OCI-LY1 (cell line): ENCODE measurements around the gene KLHL1.

ENCODE experiments used
- H2AFZ ChIP-seq: fragments of 200-600 bp; sonication (generic), shearing (Covaris generic); 2 replicates; pipeline ENCODE4 v1.6.0; 2014; ENCODE audit warnings: antibody characterized with exemption, mild to moderate bottlenecking, low read length
- H3F3A ChIP-seq: fragments of 200-600 bp; sonication (generic), shearing (Covaris generic); 2 replicates; pipeline ENCODE4 v1.6.0; 2014; ENCODE audit warnings: mild to moderate bottlenecking, antibody characterized with exemption, low read length, moderate library complexity; ENCODE audit not compliant: insufficient read depth
- H3K27ac ChIP-seq: fragments of 200-600 bp; sonication (generic); 2 replicates; pipeline ENCODE4 v1.5.1; 2014; ENCODE audit warnings: low read length, mixed run types, mild to moderate bottlenecking, low read depth; ENCODE audit not compliant: poor library complexity, severe bottlenecking
- H3K27me3 ChIP-seq: fragments of 200-600 bp; sonication (generic); 2 replicates; pipeline ENCODE4 v1.6.0; 2014; ENCODE audit warnings: antibody characterized with exemption, mild to moderate bottlenecking, low read length, moderate library complexity; ENCODE audit not compliant: insufficient read depth
- H3K36me3 ChIP-seq: fragments of 200-600 bp; sonication (generic); 2 replicates; pipeline ENCODE4 v1.6.1; 2014; ENCODE audit warnings: mild to moderate bottlenecking, antibody characterized with exemption, low read length, moderate library complexity, mixed read lengths; ENCODE audit not compliant: insufficient read depth
- H3K4me1 ChIP-seq: fragments of 200-600 bp; sonication (generic); 2 replicates; pipeline ENCODE4 v1.5.1; 2014; ENCODE audit warnings: mild to moderate bottlenecking, low read length, moderate library complexity; ENCODE audit not compliant: insufficient read depth, severe bottlenecking
- H3K4me2 ChIP-seq: fragments of 200-600 bp; sonication (generic), shearing (Covaris generic); 2 replicates; pipeline ENCODE4 v1.6.1; 2014; ENCODE audit warnings: low read length
- H3K4me3 ChIP-seq: fragments of 200-600 bp; sonication (generic); 2 replicates; pipeline ENCODE4 v1.5.1; 2014; ENCODE audit warnings: low read length, low read depth, mild to moderate bottlenecking, mixed read lengths; ENCODE audit not compliant: poor library complexity, severe bottlenecking
- H3K79me2 ChIP-seq: fragments of 200-600 bp; shearing (Covaris generic); 2 replicates; pipeline ENCODE4 v1.6.1; 2016; ENCODE audit warnings: mixed run types, low read length, mixed read lengths; ENCODE audit not compliant: insufficient read depth
- H3K9ac ChIP-seq: fragments of 200-600 bp; sonication (generic), shearing (Covaris generic); 2 replicates; pipeline ENCODE4 v1.6.1; 2014; ENCODE audit warnings: mild to moderate bottlenecking, low read length, mixed read lengths
- H3K9me2 ChIP-seq: fragments of 200-600 bp; sonication (generic), shearing (Covaris generic); 2 replicates; pipeline ENCODE4 v1.6.1; 2014; ENCODE audit warnings: low read depth, mild to moderate bottlenecking, low read length, mixed read lengths
- H3K9me3 ChIP-seq: fragments of 200-600 bp; shearing (Covaris generic); 2 replicates; pipeline ENCODE4 v1.6.1; 2014; ENCODE audit warnings: low read length, mixed read lengths
- H4K20me1 ChIP-seq: fragments of 200-600 bp; sonication (generic), shearing (Covaris generic); 2 replicates; pipeline ENCODE4 v1.6.0; 2016; ENCODE audit warnings: mild to moderate bottlenecking, low read length; ENCODE audit not compliant: insufficient read depth
- EZH2 ChIP-seq: fragments of 200-600 bp; sonication (generic), shearing (Covaris generic); IDR thresholded peaks from 2 replicates; pipeline ENCODE4 v1.8.0; 2017; ENCODE audit warnings: borderline replicate concordance, mixed run types, mild to moderate bottlenecking, antibody characterized with exemption, low read length, moderate library complexity, mixed read lengths
- TF ChIP-seq, protein P1 (sequence below): fragments of 200-600 bp; sonication (generic), shearing (Covaris generic); IDR thresholded peaks from 2 replicates; pipeline ENCODE4 v1.5.1; 2017; ENCODE audit warnings: mild to moderate bottlenecking, antibody characterized with exemption, low read length, moderate library complexity, mixed read lengths

KLHL1 gene

GRCh38 chr13:69720278-69720983, 387.8 kb downstream of the KLHL1 start:
- Histone ChIP-seq H3F3A (no peaks in the 10 kb centered on the region), H3K9me2 (no peaks in the 10 kb centered on the region), H3K27me3 (no peaks in the 10 kb centered on the region), H3K9ac (no peak overlapping the region), H3K36me3 (no peaks in the 10 kb centered on the region), H3K9me3 (no peaks in the 10 kb centered on the region), H3K4me3 (no peak overlapping the region), H3K4me2 (no peak overlapping the region), H2AFZ (no peak overlapping the region), H4K20me1 (no peaks in the 10 kb centered on the region), H3K79me2 (no peaks in the 10 kb centered on the region), H3K4me1 (peaks cover 4% of the 10 kb centered on the region), H3K27ac (no peak overlapping the region)
- TF ChIP-seq EZH2 = no peak
- TF ChIP-seq, protein P1, sequence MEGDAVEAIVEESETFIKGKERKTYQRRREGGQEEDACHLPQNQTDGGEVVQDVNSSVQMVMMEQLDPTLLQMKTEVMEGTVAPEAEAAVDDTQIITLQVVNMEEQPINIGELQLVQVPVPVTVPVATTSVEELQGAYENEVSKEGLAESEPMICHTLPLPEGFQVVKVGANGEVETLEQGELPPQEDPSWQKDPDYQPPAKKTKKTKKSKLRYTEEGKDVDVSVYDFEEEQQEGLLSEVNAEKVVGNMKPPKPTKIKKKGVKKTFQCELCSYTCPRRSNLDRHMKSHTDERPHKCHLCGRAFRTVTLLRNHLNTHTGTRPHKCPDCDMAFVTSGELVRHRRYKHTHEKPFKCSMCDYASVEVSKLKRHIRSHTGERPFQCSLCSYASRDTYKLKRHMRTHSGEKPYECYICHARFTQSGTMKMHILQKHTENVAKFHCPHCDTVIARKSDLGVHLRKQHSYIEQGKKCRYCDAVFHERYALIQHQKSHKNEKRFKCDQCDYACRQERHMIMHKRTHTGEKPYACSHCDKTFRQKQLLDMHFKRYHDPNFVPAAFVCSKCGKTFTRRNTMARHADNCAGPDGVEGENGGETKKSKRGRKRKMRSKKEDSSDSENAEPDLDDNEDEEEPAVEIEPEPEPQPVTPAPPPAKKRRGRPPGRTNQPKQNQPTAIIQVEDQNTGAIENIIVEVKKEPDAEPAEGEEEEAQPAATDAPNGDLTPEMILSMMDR = no peak

- H3K9me2 ChIP-seq = no peaks in the 10 kb centered on the region
- peak overlapping the region; percentile 24; the same call in 1 of the 2 replicates for H3K4me2 ChIP-seq
- H3K9ac ChIP-seq = no peak overlapping the region
- peaks cover 55% of the 10 kb centered on the region for H3K4me1 ChIP-seq
- no peaks in the 10 kb centered on the region for H3K79me2 ChIP-seq
- no peaks in the 10 kb centered on the region for H3F3A ChIP-seq
- no peaks in the 10 kb centered on the region for H3K9me3 ChIP-seq
- H3K27me3 ChIP-seq = no peaks in the 10 kb centered on the region
- H2AFZ ChIP-seq = 0 out of 2 replicates have a peak overlapping the region, but pooled peaks have one; percentile 39
- H4K20me1 ChIP-seq = no peaks in the 10 kb centered on the region
- no peak overlapping the region for H3K4me3 ChIP-seq
- no peaks in the 10 kb centered on the region for H3K36me3 ChIP-seq
- TF ChIP-seq, protein P1 = no peak
- TF ChIP-seq EZH2 = no peak
- peak overlapping the region; percentile 83 for H3K27ac ChIP-seq
Observed at GRCh38 chr13:69706807-69707206, 401.4 kb downstream of the KLHL1 start.

GRCh38 chr13:69704311-69704710, 403.9 kb downstream of the KLHL1 start:
- Histone ChIP-seq H3K27ac (no peak overlapping the region), H3K4me3 (no peak overlapping the region)

More at GRCh38 chr13:69704311-69704710, 403.9 kb downstream of the KLHL1 start:
- Histone ChIP-seq H3K36me3 (no peaks in the 10 kb centered on the region), H3K9me3 (no peaks in the 10 kb centered on the region), H3F3A (no peaks in the 10 kb centered on the region), H3K9ac (no peak overlapping the region), H3K9me2 (no peaks in the 10 kb centered on the region), H4K20me1 (no peaks in the 10 kb centered on the region), H3K27me3 (no peaks in the 10 kb centered on the region), H2AFZ (no peak overlapping the region), H3K4me2 (no peak overlapping the region), H3K79me2 (no peaks in the 10 kb centered on the region), H3K4me1 (peaks cover 56% of the 10 kb centered on the region)
- TF ChIP-seq EZH2 = no peak
- TF ChIP-seq, protein P1 = no peak
